ENCODE results near the gene SDS. TPM values are rescaled to one million over a fixed set of nuclear protein-coding genes. Genes with fewer than 3 reads are reported as not detected.

The SDS gene
- total RNA-seq, 5 donors from 2014 or later (not counting 1 experiment from before 2014, with no cell fraction given), result 0.18 to 0.26 TPM; not detected in 3

GRCh38 chr12:113409462-113410124 lies 5.9 kb upstream of the SDS start:
- WGBS (ENCODE audit: insufficient coverage), result 77% methylated on average over 6 of the region's 9 CpGs
- Mint-ChIP-seq H3K4me3 (no peak overlapping the region), H3K27me3 (peaks cover 6 to 13% of the 10 kb centered on the region in 2 donors), H3K9me3 (no peaks in the 10 kb centered on the region), H3K4me1 (no peaks in the 10 kb centered on the region), H3K36me3 (no peaks in the 10 kb centered on the region), H3K27ac (no peak overlapping the region)
- ATAC-seq (replicated peaks in 1 of 4) (no peak), DNase-seq (no peak)
- H3K27ac ChIP-seq (ENCODE audit: low read length), result no peak overlapping the region
- ChIA-PET POLR2A (no interaction called here), CTCF (interaction anchor here in 1 of 2 donors (1.2 kb wide), 1 partner anchor 16 kb away, joined by 3 read pairs; no protein-coding TSS in a partner anchor)
- H3K4me1 ChIP-seq (ENCODE audit: control insufficient read depth in 1 of 2, extremely low read depth in 1 of 2, insufficient read depth in 2 of 2, low read length in 2 of 2), result no peaks in the 10 kb centered on the region
- H3K9me3 ChIP-seq, result no peaks in the 10 kb centered on the region
- no peaks in the 10 kb centered on the region for H3K36me3 ChIP-seq (ENCODE audit: control insufficient read depth in 2 of 2, extremely low read depth in 1 of 2, insufficient read depth in 1 of 2, low read length in 1 of 2)
- H3K27me3 ChIP-seq (replicated peaks in 1 of 2; ENCODE audit: control insufficient read depth in 2 of 2, extremely low read depth in 1 of 2, insufficient read depth in 2 of 2, low read length in 1 of 2), result peaks cover 0 to 25% of the 10 kb centered on the region in 2 experiments
- H3K4me3 ChIP-seq (ENCODE audit: control insufficient read depth in 1 of 2, extremely low read depth in 1 of 2, low read length in 1 of 2), result no peak overlapping the region

GRCh38 chr12:113408756-113409298 lies 5.1 kb upstream of the SDS start:
- no peak overlapping the region for H3K27ac ChIP-seq (ENCODE audit: low read length)
- H3K36me3 Mint-ChIP-seq, result no peaks in the 10 kb centered on the region
- H3K4me1 ChIP-seq (ENCODE audit: control insufficient read depth in 1 of 2, extremely low read depth in 1 of 2, insufficient read depth in 2 of 2, low read length in 2 of 2), result no peaks in the 10 kb centered on the region
- ChIA-PET POLR2A (no interaction called here), CTCF (interaction anchor here (0.6 to 0.8 kb wide), 2 partner anchors 17 to 186 kb away, joined by 3 to 4 read pairs; no protein-coding TSS in a partner anchor)
- 95% methylated on average over 3 of the region's 11 CpGs for WGBS (ENCODE audit: insufficient coverage)
- H3K27me3 Mint-ChIP-seq, result peaks cover 5 to 16% of the 10 kb centered on the region in 2 donors
- ATAC-seq (replicated peaks in 1 of 4) (no peak), DNase-seq (no peak)
- H3K4me3 Mint-ChIP-seq, result no peak overlapping the region
- H3K36me3 ChIP-seq (ENCODE audit: control insufficient read depth in 2 of 2, extremely low read depth in 1 of 2, insufficient read depth in 1 of 2, low read length in 1 of 2), result no peaks in the 10 kb centered on the region
- H3K27me3 ChIP-seq (replicated peaks in 1 of 2; ENCODE audit: control insufficient read depth in 2 of 2, extremely low read depth in 1 of 2, insufficient read depth in 2 of 2, low read length in 1 of 2), result peaks cover 0 to 24% of the 10 kb centered on the region in 2 experiments
- no peak overlapping the region for H3K4me3 ChIP-seq (ENCODE audit: control insufficient read depth in 1 of 2, extremely low read depth in 1 of 2, low read length in 1 of 2)
- H3K9me3 Mint-ChIP-seq, result no peaks in the 10 kb centered on the region
- no peaks in the 10 kb centered on the region for H3K4me1 Mint-ChIP-seq
- H3K9me3 ChIP-seq, result no peaks in the 10 kb centered on the region
- no peak overlapping the region for H3K27ac Mint-ChIP-seq

- Histone ChIP-seq H3K27me3 (replicated peaks in 1 of 2; ENCODE audit: control insufficient read depth in 2 of 2, extremely low read depth in 1 of 2, insufficient read depth in 2 of 2, low read length in 1 of 2) (peaks cover 0 to 31% of the 10 kb centered on the region in 2 experiments), H3K36me3 (ENCODE audit: control insufficient read depth in 2 of 2, extremely low read depth in 1 of 2, insufficient read depth in 1 of 2, low read length in 1 of 2) (no peaks in the 10 kb centered on the region), H3K4me3 (ENCODE audit: control insufficient read depth in 1 of 2, extremely low read depth in 1 of 2, low read length in 1 of 2) (no peak overlapping the region), H3K4me1 (ENCODE audit: control insufficient read depth in 1 of 2, extremely low read depth in 1 of 2, insufficient read depth in 2 of 2, low read length in 2 of 2) (no peaks in the 10 kb centered on the region), H3K9me3 (no peaks in the 10 kb centered on the region), H3K27ac (ENCODE audit: low read length) (no peak overlapping the region)
- peaks cover 5 to 16% of the 10 kb centered on the region in 2 donors for H3K27me3 Mint-ChIP-seq
- ATAC-seq (replicated peaks in 1 of 4) (no peak), DNase-seq (no peak)
- no peaks in the 10 kb centered on the region for H3K4me1 Mint-ChIP-seq
- no peaks in the 10 kb centered on the region for H3K9me3 Mint-ChIP-seq
- ChIA-PET CTCF (interaction anchor here (0.7 to 0.8 kb wide), 3 partner anchors 17 to 35 kb away, joined by 3 to 5 read pairs (median 3); no protein-coding TSS in a partner anchor), POLR2A (no interaction called here)
- H3K27ac Mint-ChIP-seq, result no peak overlapping the region
- no peaks in the 10 kb centered on the region for H3K36me3 Mint-ChIP-seq
- no peak overlapping the region for H3K4me3 Mint-ChIP-seq
- 91% methylated on average over 4 of the region's 6 CpGs for WGBS (ENCODE audit: insufficient coverage)
Observed at GRCh38 chr12:113407931-113408600, 4.4 kb upstream of the SDS start.

GRCh38 chr12:113405694-113406093 lies 2.0 kb upstream of the SDS start:
- Histone ChIP-seq H3K27me3 (replicated peaks in 1 of 2; ENCODE audit: control insufficient read depth in 2 of 2, extremely low read depth in 1 of 2, insufficient read depth in 2 of 2, low read length in 1 of 2) (peaks cover 0 to 39% of the 10 kb centered on the region in 2 experiments), H3K9me3 (no peaks in the 10 kb centered on the region), H3K36me3 (ENCODE audit: control insufficient read depth in 2 of 2, extremely low read depth in 1 of 2, insufficient read depth in 1 of 2, low read length in 1 of 2) (no peaks in the 10 kb centered on the region), H3K4me1 (ENCODE audit: control insufficient read depth in 1 of 2, extremely low read depth in 1 of 2, insufficient read depth in 2 of 2, low read length in 2 of 2) (no peaks in the 10 kb centered on the region), H3K4me3 (ENCODE audit: control insufficient read depth in 1 of 2, extremely low read depth in 1 of 2, low read length in 1 of 2) (no peak overlapping the region), H3K27ac (ENCODE audit: low read length) (no peak overlapping the region)
- Mint-ChIP-seq H3K27me3 (peaks cover 5 to 8% of the 10 kb centered on the region in 2 donors), H3K4me3 (no peak overlapping the region), H3K27ac (no peak overlapping the region), H3K36me3 (no peaks in the 10 kb centered on the region), H3K9me3 (no peaks in the 10 kb centered on the region), H3K4me1 (no peaks in the 10 kb centered on the region)
- ChIA-PET CTCF (no interaction called here), POLR2A (interaction anchor here in 1 of 2 donors (0.6 kb wide), 1 partner anchor 1552 kb away, joined by 3 read pairs; no protein-coding TSS in a partner anchor)
- WGBS (ENCODE audit: insufficient coverage), result 67% methylated on average over 1 of the region's 3 CpGs
- no peak for ATAC-seq (replicated peaks in 1 of 4)
- no peak for DNase-seq

GRCh38 chr12:113402586-113403260 lies 964 bp downstream of the SDS start:
- POLR2A ChIA-PET, result no interaction called here
- DNase-seq, result no peak
- Mint-ChIP-seq H3K4me3 (no peak overlapping the region), H3K27ac (no peak overlapping the region), H3K36me3 (no peaks in the 10 kb centered on the region), H3K27me3 (peaks cover 5 to 13% of the 10 kb centered on the region in 2 donors), H3K9me3 (no peaks in the 10 kb centered on the region), H3K4me1 (no peaks in the 10 kb centered on the region)
- no peaks in the 10 kb centered on the region for H3K4me1 ChIP-seq (ENCODE audit: control insufficient read depth in 1 of 2, extremely low read depth in 1 of 2, insufficient read depth in 2 of 2, low read length in 2 of 2)
- H3K27ac ChIP-seq (ENCODE audit: low read length), result no peak overlapping the region
- CTCF ChIA-PET, result no interaction called here
- no peaks in the 10 kb centered on the region for H3K9me3 ChIP-seq
- 93% methylated on average over 16 of the region's 23 CpGs for WGBS (ENCODE audit: insufficient coverage)
- H3K4me3 ChIP-seq (ENCODE audit: control insufficient read depth in 1 of 2, extremely low read depth in 1 of 2, low read length in 1 of 2), result no peak overlapping the region
- no peaks in the 10 kb centered on the region for H3K36me3 ChIP-seq (ENCODE audit: control insufficient read depth in 2 of 2, extremely low read depth in 1 of 2, insufficient read depth in 1 of 2, low read length in 1 of 2)
- peaks cover 0 to 54% of the 10 kb centered on the region in 2 experiments for H3K27me3 ChIP-seq (replicated peaks in 1 of 2; ENCODE audit: control insufficient read depth in 2 of 2, extremely low read depth in 1 of 2, insufficient read depth in 2 of 2, low read length in 1 of 2)
- no peak for ATAC-seq (replicated peaks in 1 of 4)

Measured in T-cell (primary cell).